Mammary epithelial cell (primary cell): ENCODE measurements around the gene MGAT4A.

Experiments
- CTCF ChIP-seq, 2 donors: IDR thresholded peaks in 1 of 2; conservative IDR thresholded peaks in 1 of 2; 2 replicates each; pipeline ENCODE4 v1.5.1; 2011 to 2012; ENCODE audit warnings: inconsistent platforms in 2 of 2, low read length in 2 of 2, mild to moderate bottlenecking in 2 of 2, control low read depth in 1 of 2, low read depth in 1 of 2; ENCODE audit not compliant: insufficient read depth in 1 of 2; ENCODE audit errors: extremely low read depth in 1 of 2
- EZH2 ChIP-seq: IDR thresholded peaks from 2 replicates; pipeline ENCODE4 v1.6.1; 2012; ENCODE audit warnings: low read length, inconsistent platforms, borderline replicate concordance

GRCh38 chr2:98569197-98569793 lies 161.6 kb downstream of the MGAT4A start:
- peak; percentile 80 to 90 for TF ChIP-seq CTCF (conservative IDR thresholded peaks at IDR 0.05 in 1 of 2, IDR thresholded peaks at IDR 0.05 in 1 of 2; ENCODE audit: extremely low read depth in 1 of 2, insufficient read depth in 1 of 2, low read depth in 1 of 2, low read length in 2 of 2)
- TF ChIP-seq EZH2, result no peak
